GM13977 (cell line): ENCODE results near the gene PPP1CB.

Source experiments
- DNase-seq: peaks from one replicate; pipeline ENCODE4 v3.0.0; 2012; ENCODE audit warnings: low spot score
- CTCF ChIP-seq: IDR thresholded peaks from 2 replicates; pipeline ENCODE4 v1.5.1; 2012; ENCODE audit warnings: mild to moderate bottlenecking, control low read depth; ENCODE audit not compliant: insufficient read depth; ENCODE audit errors: extremely low read depth, missing control alignments
- in situ Hi-C: fragments of 300-500 bp; cut with MboI; formaldehyde crosslinking; loops from one replicate; pipeline ENCODE4 v1.12.0; 2022; ENCODE audit warnings: low sequenced_read_pairs, low pct_unique_long_range_greater_than_20kb, mixed read lengths, inconsistent platforms; ENCODE audit not compliant: unreplicated experiment

The PPP1CB gene

GRCh38 chr2:28754321-28754720 lies 2.7 kb downstream of the PPP1CB start:
- in situ Hi-C loops: loop anchor here (10.0 kb wide), 1 partner anchor 160 kb away; no protein-coding TSS in a partner anchor
- no peak for DNase-seq
- TF ChIP-seq CTCF: no peak

DNA sequence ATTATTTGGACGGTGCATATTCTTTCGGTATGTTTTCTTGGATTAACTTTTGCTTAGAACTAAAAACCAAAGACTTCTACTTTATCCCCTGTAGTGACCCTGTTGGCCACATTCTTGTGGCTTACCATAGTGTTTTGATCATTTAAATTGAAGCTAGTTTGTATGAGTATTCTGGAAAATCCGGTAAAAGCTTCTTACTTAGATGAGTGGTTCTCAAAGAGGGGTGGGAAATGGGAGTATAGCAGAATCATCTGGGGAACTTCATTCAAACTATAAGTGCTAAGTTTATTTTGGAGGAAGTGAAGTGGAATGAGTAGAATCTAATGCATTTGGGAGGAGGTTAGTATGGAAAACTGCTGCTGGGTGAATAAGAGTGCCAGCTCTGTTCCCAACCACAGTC lies 3.8 kb downstream of the PPP1CB start:
- no peak for TF ChIP-seq CTCF
- DNase-seq: no peak
- in situ Hi-C loops: loop anchor here (10.0 kb wide), 1 partner anchor 161 kb away; no protein-coding TSS in a partner anchor

GRCh38 chr2:28758459-28758858 lies 6.8 kb downstream of the PPP1CB start:
- TF ChIP-seq CTCF: no peak
- no peak for DNase-seq
- in situ Hi-C loops: loop anchor here (10.0 kb wide), 1 partner anchor 164 kb away; no protein-coding TSS in a partner anchor

DNA sequence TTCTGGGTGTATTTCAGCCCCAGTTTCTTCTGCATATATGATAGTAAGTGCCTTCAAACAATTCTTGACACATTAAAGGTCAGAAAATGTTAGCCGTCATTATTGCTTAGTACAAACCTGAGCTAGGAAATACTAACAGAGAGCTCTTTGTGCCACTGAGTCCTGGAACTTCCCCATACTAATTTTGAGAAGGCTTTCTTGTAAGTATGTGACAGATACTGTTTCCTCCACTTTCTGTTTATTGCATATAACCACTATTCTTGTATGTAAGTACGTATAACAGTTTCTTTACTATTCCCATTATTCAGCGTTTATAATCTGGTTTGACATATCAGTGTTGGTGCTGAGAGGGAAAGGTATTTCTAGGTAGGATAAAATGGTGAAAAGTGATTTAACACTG lies 9.8 kb downstream of the PPP1CB start:
- in situ Hi-C loops: no loop called here
- TF ChIP-seq CTCF: no peak
- no peak for DNase-seq

DNA sequence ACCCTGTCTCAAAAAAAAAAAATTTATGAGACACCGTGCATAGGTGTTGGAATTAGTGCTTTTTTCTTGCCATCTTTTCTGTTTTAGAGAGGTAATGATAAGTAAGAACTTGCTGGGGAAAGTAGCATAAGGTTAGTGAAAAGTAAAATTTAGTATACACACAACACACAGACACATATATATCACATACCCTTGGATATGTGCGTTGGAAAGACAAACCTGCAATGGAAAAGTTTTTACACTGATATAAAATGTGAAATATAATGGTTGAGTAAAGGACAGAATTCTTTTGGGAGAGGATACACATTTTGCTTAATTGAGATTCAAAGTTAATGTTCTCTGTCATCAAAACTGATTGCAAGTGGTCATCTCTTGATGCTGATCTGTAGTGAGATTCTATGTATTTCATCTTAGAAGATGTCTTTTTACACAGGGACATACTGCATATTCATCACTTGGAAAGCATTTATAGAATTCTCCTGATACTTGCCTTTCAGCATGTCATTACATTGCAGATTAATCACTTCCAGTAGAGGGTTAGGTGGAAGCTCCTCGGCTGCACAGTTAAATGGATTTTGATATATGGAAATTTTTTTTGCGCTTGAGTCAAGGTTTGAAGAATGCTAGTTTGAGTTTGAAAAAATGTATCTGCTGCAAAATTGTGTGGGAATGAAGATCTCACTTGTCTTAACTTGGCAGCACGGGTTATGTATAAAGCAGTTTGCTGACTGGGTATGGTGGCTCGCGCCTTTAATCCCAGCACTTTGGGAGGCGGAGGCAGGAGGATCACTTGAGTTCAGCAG lies 13.5 kb downstream of the PPP1CB start:
- in situ Hi-C loops: no loop called here

GRCh38 chr2:28766070-28766469 lies 14.4 kb downstream of the PPP1CB start:
- in situ Hi-C loops: no loop called here
- TF ChIP-seq CTCF: no peak
- DNase-seq: no peak

More for the DNA sequence above, 13.5 kb downstream of the PPP1CB start:
- no peak for DNase-seq
- TF ChIP-seq CTCF: no peak
